A549 (cell line): ENCODE data around the gene SLC43A1.

ENCODE experiments used
- ESRRA ChIP-seq: fragments of 150-350 bp; IDR thresholded peaks from 2 replicates; pipeline ENCODE4 v1.6.1; 2014; ENCODE audit warnings: mild to moderate bottlenecking, low read length, borderline replicate concordance
- MAFK ChIP-seq: fragments of 450-650 bp; IDR thresholded peaks from 2 replicates; pipeline ENCODE4 v1.6.1; 2014; ENCODE audit not compliant: partially characterized antibody
- POLR2A ChIP-seq: IDR thresholded peaks from 2 replicates; pipeline ENCODE4 v1.6.1; 2012; ENCODE audit warnings: mild to moderate bottlenecking, low read length
- TF ChIP-seq, protein P1 (sequence below): fragments of 150-350 bp; IDR thresholded peaks from 2 replicates; pipeline ENCODE4 v1.6.1; 2014; ENCODE audit warnings: low read depth, mild to moderate bottlenecking, low read length
- TF ChIP-seq, protein P2 (sequence below): fragments of >200 bp; sonication (Bioruptor Twin); formaldehyde crosslinking; IDR thresholded peaks from 3 replicates; pipeline ENCODE4 v1.5.1; 2016

DNA sequence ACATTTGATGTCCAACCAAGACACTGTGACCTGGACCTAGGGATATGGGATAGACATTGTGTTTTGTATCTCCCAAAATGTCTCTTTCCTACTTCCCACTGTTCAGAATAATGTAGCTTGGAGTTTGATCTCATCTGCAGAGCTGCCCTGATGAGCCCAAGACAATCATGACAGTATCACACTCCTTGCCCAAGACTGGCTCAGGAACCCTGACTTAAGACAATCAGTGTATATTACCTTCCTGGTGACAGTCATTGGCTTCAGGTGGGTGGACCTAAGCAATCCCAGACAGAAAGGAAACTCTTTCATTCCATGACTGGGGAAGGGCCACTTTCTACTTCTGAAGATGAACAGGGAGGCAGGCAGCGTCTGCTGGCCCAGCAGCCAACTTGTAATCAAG is 69.4 kb downstream of the SLC43A1 start:
- TF ChIP-seq ESRRA (no peak), POLR2A (no peak), MAFK (no peak)
- TF ChIP-seq, protein P1, sequence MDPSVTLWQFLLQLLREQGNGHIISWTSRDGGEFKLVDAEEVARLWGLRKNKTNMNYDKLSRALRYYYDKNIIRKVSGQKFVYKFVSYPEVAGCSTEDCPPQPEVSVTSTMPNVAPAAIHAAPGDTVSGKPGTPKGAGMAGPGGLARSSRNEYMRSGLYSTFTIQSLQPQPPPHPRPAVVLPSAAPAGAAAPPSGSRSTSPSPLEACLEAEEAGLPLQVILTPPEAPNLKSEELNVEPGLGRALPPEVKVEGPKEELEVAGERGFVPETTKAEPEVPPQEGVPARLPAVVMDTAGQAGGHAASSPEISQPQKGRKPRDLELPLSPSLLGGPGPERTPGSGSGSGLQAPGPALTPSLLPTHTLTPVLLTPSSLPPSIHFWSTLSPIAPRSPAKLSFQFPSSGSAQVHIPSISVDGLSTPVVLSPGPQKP = no peak
- TF ChIP-seq, protein P2, sequence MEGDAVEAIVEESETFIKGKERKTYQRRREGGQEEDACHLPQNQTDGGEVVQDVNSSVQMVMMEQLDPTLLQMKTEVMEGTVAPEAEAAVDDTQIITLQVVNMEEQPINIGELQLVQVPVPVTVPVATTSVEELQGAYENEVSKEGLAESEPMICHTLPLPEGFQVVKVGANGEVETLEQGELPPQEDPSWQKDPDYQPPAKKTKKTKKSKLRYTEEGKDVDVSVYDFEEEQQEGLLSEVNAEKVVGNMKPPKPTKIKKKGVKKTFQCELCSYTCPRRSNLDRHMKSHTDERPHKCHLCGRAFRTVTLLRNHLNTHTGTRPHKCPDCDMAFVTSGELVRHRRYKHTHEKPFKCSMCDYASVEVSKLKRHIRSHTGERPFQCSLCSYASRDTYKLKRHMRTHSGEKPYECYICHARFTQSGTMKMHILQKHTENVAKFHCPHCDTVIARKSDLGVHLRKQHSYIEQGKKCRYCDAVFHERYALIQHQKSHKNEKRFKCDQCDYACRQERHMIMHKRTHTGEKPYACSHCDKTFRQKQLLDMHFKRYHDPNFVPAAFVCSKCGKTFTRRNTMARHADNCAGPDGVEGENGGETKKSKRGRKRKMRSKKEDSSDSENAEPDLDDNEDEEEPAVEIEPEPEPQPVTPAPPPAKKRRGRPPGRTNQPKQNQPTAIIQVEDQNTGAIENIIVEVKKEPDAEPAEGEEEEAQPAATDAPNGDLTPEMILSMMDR = no peak
